HG02678 (cell line): ENCODE results near the gene PODXL.
"Not testable (repeated sequence)": the region's sequence is repeated elsewhere in the genome, so short reads cannot be mapped to it uniquely, and the experiment has no call there.

Source experiments
- ATAC-seq: cut with Tn5 transposase; IDR thresholded peaks from one replicate; pipeline ENCODE4 v1.9.1; 2021; ENCODE audit warnings: mild to moderate bottlenecking, moderate library complexity; ENCODE audit not compliant: unreplicated experiment

The PODXL gene

GRCh38 chr7:131513245-131514061, 43.0 kb downstream of the PODXL start:
- ATAC-seq = peak; percentile 94

GRCh38 chr7:131511774-131512535, 44.5 kb downstream of the PODXL start:
- ATAC-seq = no peak

DNA sequence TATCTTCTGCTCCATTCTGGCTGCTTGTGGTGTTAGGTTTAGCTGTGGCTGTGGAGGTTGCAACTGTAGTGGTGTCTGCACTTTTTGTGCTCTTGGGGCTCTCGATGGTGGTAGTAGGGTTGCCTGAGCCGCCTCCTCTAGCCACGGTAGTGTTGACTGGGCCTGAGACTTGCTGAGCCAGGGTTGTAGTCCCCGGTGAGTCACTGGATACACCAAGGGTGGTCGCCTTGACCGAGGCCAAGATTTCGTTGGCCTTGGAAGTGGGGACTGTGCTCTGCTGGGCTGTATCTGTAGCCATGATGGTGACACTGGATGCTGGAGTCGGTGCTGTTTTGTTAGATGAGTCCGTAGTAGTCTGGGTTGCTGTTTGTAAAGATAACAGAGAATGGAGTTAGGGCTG, 45.4 kb downstream of the PODXL start:
- no peak for ATAC-seq

- ATAC-seq = no peak
These were observed 46.6 kb downstream of the PODXL start for GRCh38 chr7:131509781-131510180.

DNA sequence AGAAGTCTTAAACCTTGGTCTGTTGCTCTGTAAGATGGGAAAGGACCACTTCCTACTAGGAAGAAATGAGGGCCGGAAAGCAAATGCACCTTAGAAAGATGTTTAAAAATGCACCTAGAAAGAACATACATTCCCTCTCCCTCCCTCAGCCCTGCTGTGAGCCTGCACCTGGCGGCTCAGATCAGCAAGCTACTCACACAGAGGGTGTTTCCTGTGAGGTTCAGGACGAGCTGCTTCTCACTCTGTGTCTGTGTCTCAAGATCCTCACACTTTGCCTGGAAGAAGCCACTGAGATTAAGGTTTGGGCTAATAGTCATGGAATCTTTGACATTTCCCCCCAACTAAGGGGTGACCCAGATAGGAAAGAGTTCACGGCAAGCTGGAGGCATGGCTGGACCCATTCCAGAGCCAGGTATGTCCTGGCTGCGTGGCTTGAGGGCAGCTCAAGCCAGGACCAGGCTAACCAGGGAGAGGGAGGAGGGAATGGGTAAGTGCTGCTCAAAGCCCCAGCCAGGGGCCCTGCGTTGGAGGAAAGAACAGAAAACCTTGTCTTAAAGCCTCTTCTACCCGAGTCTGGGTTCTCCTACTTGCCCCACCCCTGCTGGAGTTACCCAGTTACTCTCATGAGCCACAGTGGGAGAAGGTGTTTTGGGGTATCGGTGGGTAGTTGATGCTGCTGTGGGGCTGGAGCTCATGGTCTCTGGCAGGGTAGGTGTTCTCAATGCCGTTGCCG, 47.5 kb downstream of the PODXL start:
- ATAC-seq = no peak

GRCh38 chr7:131507592-131508331, 48.7 kb downstream of the PODXL start:
- peak; percentile 79 for ATAC-seq

DNA sequence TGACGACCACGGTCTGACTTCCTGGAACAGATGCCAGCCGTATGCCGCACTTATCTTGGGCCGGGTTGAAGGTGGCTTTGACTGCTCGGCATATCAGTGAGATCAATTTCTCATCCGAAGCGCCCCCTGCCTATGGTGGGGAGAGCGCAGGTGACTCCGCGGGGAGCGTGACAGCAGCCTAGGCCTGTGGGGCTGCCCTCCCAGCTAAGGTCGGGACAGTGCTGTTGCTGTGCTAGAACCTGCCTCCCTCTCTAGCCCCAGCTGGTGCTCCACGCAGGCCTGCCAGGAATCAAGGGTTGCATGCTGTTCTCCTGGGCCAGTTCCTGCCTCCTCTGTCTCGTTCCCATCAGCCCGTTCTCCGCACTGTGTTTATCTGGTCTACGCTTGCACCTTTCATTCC, 49.8 kb downstream of the PODXL start:
- ATAC-seq = no peak

- no peak for ATAC-seq
These were observed 50.5 kb downstream of the PODXL start for GRCh38 chr7:131505636-131506557.

DNA sequence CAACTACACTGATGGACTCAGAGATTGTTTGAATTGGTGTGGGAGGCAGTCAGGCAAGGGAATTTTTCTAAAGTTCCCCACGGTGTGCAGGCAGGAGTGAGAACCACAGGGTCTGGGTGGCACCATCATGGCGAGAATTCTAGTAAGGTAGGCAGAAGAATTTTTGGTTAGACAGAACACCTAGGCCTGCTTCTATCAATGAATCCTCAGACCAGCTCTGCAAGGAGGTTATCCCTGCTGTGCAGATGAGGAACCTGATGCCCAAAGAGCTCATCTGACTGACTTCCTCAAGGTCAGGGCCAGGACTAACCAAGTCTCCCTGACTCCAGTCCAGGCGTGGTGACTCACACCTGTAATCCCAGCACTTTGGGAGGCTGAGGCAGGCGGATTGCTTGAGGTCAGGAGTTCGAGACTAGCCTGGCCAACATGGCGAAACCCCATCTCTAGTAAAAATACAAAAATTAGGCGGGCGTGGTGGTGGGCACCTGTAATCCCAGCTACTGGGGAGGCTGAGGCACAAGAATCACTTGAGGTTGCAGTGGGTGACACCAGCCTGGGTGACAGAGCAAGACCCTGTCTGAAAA, 51.3 kb downstream of the PODXL start:
- not testable (repeated sequence) for ATAC-seq

DNA sequence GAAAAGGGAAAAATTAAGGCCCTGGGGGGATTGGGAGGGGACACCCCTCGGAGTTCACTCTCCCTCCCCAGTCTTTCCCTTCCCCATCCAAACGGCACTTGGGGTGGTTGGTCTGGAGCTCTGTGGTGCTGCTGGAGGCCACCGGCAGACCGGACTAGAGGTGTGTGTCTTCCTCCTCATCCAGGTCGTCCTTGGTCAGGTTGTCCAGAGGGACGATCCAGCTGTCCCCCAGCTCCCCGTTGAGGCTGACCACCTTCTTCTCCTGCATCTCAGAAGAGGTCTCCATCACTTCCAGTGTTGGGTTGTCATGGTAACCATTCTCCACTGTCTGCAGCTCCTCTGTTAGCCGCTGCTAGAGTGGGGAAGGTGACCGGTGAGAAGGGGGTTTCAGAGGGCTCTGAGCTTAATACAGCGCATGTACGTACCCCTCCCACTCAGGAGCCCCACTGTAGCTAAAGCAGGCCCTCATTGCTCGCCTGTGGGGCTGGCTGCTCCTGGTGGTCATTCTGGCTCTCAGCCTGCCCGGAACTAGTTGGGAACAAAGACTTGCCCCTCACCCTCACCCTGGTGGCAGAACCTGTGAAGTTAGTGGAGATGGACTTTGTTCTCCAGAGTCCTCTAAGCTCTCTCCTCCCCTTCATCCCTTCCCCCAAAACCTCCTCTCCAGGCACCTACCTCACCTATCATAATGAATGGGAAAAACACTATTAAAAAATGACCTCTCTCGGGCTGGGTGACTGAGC, 52.1 kb downstream of the PODXL start:
- ATAC-seq = no peak

DNA sequence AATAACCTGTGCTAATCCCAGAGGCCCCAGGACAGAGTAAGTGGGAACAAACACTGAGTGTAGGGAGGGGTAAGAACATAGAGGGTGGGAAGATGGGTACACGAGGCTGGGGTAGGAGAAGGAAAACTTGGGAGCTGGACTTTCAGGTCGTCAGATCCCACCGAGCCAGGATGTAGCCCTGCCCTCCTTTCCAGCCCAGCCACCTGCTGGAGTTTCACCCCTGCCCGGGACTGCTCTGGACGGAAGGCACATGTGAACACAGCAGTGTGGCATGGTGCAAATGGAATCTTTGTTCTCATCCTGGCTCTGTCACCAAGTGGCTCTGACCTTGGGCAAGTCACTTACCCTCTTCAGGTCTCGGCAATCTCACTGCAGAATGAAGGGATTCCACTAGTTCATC, 52.8 kb downstream of the PODXL start:
- no peak for ATAC-seq

DNA sequence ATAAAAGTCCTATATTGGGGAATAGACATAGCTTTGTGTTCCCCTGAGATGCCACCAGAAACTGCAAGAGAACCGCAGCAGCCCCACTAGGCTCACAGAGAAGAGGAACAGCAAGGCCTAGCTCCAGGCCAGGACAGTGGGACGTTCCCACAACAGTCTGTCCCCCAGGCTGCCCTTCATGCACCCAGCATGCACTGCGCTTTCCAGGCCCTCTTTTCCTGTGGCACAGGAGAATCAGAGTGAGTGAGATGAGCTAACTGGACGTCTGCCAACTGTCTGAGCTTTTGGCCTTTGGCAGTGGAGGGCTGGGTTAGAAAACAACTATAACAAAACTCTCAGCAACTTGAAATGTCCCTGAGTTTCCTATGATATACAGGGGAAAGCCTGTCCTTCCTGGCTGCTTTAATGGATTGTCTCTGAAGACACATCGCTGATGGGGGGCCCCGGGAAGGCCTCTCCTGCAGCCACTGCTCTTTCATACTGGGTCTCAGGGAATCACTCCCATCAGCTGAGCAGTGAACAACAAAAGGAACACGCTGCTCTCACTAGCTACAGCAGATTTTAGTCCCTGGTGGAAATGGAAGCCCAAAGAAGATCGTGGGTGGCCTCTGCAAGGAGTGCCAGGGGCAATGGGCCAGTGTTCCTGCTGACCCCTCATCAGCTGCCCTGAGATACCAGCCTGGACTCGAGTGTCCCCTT, 53.5 kb downstream of the PODXL start:
- no peak for ATAC-seq

DNA sequence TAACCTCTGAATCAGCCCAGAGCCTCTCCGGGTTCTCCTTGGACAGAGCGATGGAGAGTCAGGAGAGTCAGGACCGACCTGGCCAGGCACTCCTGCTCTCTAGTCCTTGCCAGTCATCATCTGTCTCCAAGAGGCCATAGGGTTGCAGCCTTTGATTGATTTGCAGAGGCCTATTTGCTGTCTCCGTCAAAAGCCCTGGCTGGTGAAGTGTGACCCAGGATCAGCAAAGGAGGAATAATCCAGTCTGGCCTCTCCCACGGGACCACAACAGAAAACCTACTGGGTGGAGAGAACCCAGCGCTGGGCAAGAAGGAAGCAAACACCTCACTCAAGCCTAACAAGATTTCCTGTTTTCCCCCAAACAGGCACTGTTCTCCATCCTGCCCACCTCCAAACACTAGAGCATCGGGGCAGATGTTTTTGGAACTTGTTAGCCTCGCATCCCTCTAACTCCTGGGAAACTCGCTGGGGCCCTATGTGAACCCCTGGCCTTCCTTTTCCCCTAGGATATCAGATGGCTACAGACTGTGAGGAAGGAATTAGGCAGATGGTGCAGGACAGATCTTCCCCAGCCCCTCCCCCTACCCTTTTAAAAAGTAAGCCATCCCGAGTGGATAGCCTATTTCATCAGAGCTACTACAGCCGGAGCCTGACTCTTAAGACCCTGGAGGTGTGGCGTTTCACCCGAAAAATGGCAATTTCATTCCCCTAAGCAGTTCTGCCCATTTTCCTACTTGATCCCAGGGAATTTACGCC, 54.3 kb downstream of the PODXL start:
- ATAC-seq = no peak

DNA sequence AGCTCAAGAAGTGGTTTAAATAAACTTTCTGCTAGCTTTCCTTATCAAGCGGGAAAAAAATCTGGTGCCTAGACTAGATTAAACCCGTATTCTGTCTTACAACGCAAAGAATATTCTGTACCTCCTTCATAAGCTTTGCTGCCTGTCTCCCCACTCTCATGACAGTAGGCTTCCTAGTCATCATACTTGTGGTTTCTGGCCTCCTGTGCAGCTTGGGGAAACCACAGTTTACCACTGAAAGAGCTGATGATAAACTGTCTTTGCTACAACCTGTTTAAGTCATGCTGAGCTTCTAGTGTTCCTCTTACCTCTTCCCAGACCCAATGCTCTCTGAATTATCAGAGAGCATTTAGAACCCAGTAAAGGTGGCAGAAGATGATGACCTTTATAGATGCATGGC, 55.0 kb downstream of the PODXL start:
- ATAC-seq = peak; percentile 90

- no peak for ATAC-seq
These were observed 56.1 kb downstream of the PODXL start for GRCh38 chr7:131500357-131500756.

DNA sequence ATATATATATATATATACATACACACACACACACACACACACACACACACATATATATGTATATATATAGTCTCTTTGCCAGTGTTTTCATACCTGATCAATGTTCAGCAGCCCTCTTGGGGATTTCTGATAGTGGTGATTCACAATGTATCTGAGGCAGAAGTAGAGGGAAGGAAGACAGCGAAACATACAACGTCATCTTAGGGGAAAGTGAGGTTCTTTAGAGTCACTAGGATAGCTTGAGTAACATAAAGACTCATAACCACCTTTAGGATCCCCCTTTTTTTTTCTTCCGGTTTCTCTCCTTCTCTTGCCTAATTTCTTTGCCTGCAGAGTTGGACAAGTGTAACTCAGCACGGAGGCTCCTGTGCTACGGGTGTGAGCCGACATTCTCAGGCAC, 56.6 kb downstream of the PODXL start:
- no peak for ATAC-seq

- no peak for ATAC-seq
These were observed 58.1 kb downstream of the PODXL start for GRCh38 chr7:131498237-131498885.
